ENCODE data around the gene VEGFC.
A peak's percentile ranks its signal among the peaks of the same experiment; 100 is the strongest.

VEGFC gene

GRCh38 chr4:176795441-176795840, 2.7 kb upstream of the VEGFC start:
- DNase-seq, result no peak

DNA sequence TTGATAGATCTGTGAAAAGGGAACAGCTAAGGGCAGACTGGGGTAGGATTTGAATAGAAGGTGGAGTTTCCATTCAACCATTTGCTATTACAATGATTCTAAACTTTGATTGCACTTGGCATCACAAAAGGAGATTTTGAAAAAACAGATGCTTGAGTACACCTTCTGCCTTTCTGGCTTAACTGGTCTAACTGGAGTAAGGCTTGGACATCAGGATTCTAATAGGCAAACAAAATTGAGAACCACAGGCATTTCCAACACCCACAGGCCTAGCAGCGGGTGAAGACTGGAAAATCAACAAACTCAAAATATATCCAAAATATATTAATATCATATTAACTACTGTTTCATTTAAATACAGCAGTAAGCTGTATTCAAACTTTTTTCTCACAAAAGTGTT, 1.9 kb upstream of the VEGFC start:
- peak; percentile 40 for DNase-seq

GRCh38 chr4:176794151-176794550, 1.4 kb upstream of the VEGFC start:
- DNase-seq, result peak; percentile 12

GRCh38 chr4:176793060-176793605, 411 bp upstream of the VEGFC start:
- DNase-seq, result no peak

DNA sequence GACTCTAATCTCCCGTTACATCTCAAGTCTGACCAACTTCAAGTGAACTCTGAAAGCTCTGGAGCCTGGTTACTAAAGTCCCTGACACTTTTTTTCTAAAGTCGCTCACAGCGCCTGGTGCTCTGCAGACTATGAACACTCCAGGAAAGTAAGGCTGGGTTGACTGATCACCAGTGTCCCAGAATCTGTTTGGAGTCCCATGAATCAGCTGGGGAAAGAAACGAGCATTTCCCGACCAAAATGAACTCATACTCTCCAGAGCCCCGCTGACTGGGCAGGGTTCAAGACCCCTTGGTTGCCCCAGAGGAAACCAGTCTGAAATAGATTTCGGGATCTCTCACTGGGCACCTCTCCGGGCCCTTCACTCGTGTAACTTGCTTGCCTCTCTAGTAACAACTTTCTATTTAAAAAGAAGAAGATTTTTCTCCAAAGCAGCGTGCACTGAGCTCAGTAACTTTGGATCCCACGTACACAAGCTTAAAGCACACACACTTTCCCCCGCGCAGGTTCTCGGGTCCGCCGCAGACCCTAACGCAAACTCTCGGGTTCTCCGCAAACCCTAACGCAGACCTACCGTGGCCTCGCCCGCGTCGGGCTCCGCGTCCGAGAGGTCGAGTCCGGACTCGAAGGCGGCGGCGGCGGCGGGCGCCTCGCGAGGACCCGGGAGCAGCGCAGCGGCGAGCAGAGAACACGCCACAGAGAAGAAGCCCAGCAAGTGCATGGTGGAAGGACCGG, 964 bp downstream of the VEGFC start:
- peak; percentile 57 for DNase-seq

- DNase-seq, result no peak
Observed at GRCh38 chr4:176790398-176790797, 2.3 kb downstream of the VEGFC start.

DNA sequence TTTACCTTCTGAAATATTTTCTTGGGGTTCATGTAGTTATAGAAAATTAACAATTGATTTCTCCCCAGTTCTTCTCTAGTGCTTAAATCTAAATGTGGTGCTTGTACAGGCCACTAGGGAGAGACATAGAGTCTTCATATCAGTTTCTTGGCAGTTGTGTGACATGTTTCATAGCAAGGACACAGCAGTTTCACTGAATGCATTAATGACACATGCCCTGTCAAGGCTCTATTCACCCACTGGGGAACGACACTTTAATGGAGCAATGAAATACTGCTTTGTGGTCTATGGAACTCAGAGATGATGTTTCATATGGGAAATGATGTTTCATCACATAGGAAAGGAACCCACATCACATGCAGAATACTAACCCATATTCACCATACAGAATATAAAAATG, 2.8 kb downstream of the VEGFC start:
- peak; percentile 77 for DNase-seq

DNA sequence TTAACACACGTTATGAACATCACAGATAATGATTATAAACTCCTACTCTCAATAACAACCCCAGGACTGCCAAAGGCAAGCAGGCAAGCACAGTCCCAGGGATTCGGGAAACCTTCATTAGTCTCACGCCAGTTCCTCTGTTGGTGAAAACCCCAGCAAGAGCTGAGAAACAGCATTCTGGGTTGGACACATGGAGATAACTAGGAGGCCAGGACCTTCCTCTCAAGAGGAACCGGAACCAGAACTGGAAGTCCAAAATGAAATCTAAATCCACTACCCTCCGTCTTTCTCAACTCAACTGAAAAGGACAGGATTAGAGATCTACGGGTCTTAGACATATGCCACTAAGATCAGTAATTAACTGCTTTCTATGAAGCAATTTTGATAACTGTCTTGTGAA, 3.8 kb downstream of the VEGFC start:
- no peak for DNase-seq

GRCh38 chr4:176788248-176788647, 4.5 kb downstream of the VEGFC start:
- DNase-seq, result no peak

DNA sequence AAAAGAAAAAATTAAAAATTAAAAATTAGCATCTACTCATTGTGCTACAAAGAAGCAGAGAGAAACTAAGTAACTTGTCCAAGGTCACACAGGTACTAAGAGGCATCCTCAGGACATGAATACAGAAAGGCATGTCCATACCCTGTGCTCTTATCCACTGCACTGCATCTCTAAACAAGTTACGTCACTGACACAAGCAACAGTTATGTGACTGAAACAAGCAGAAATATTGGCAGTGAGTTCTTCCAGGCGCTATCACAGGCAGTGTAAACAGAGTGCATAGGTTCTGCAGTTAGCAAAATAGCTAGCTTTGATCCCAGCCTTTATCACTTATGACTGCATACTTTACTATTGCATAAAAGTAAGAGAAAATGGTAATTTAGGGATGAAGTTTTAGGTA, 7.9 kb downstream of the VEGFC start:
- no peak for DNase-seq

DNA sequence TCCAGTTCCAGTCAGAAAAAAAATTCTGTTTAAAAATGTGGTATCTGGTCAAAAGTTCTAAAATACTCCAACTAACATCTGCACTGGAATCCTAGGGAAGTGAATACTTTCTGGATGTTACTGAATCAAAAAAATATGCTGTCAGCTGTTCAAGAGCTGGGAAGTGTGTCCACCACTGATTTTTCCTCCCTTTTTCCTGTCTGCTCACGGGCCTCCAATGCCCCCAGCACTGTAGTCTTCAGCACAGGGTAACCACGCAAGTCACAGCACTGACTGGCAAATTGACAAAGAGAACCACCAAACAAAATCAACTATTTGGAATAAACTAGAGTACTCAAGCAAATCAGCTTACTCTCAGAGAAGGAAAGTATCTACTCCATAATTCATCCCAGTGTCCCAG, 9.9 kb downstream of the VEGFC start:
- DNase-seq, result no peak

DNA sequence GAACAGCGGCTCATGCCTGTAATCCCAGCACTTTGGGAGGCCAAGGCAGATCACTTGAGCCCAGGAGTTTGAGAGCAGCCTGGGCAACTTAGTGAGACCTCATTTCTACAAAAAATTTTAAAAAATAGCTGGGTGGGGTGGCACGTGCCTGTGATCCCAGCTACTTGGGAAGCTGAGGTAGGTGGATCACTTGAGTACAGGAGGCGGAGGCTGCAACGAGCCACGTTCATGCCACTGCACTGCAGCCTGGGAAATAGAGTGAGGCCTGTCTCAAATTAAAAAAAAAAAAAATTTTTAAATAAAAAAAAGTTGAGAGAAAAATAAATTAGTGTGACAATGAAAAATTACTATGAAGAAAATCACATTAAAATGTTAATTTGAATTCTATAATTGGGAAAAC, 10.5 kb downstream of the VEGFC start:
- DNase-seq, result no peak

DNA sequence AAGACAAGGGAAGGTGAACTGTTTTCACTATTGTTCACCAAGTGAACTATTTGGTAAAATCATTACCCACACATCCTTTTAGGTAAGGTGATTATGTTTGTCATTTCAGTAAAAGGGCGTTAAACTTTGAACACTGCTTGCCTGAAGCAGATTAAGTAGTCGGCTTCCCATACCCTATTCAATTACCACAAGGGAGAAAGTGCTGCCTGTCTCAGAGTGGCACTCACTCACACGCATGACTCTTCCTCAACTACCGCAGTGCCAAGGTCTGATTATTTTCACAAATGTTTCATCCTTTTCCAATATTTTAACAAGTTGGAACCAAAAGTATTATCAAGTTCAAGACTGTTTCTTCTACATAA, 11.0 kb downstream of the VEGFC start:
- DNase-seq, result no peak

- peak; percentile 12 for DNase-seq
Observed at GRCh38 chr4:176780995-176781738, 11.6 kb downstream of the VEGFC start.

- no peak for DNase-seq
Observed at GRCh38 chr4:176779421-176779820, 13.3 kb downstream of the VEGFC start.

DNA sequence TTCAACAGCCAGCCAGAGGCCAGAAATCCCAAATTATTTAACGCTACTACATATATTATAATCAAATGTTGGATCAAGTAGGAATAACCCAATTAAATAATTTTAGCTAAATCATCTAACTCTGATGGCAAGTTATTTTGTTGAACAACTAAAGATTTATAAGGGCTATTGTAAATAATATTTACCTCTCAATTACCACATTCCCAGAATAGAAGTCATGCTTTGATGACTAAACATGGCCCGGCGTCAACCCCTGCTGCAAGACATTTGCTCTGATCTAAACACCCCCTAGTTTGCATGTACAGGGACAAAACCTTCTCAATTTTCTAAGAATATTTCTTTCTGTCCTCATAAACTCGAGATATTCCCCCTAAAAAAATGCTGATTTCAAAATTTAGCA, 14.2 kb downstream of the VEGFC start:
- no peak for DNase-seq

GRCh38 chr4:176778063-176778462, 14.7 kb downstream of the VEGFC start:
- DNase-seq, result no peak

DNA sequence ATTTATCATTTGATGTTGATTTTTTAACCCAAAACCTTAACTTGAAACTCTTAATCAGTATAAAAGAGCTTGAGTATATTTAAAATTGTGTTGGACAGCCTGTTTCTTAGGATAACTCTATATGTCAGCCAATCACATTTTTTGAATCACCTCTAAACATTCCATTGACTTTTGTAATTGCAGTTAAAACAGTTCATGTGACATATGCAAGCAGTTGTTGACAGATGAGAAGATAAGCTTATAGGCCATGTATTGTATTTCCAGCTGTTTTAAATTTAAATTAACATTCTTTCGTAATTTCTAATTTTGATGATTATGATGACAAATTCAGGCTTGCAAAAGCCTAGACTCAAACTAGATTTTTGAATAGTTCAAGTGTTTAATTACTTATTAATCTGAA, 17.4 kb downstream of the VEGFC start:
- no peak for DNase-seq

- DNase-seq, result no peak
Observed at GRCh38 chr4:176774852-176775251, 17.9 kb downstream of the VEGFC start.

DNA sequence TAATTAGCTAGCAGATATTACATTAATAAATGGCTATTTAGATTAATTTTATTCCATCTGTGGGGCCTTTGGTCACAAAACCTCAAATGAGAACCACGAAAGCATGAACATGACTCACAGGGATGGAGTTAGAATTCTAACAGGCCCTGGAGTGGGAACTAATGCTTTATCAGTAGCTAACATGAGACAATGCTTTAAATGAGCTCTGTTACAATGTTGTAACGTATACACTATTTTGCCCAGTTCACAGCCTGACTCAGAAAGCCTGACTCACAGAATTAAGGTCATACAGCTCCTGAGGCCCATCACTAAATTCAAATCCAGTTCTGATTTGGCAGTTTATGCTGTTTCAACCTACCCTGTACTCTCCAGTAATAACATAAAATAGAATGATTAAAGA, 23.2 kb downstream of the VEGFC start:
- DNase-seq, result no peak

- no peak for DNase-seq
Observed at GRCh38 chr4:176767183-176767582, 25.5 kb downstream of the VEGFC start.

DNA sequence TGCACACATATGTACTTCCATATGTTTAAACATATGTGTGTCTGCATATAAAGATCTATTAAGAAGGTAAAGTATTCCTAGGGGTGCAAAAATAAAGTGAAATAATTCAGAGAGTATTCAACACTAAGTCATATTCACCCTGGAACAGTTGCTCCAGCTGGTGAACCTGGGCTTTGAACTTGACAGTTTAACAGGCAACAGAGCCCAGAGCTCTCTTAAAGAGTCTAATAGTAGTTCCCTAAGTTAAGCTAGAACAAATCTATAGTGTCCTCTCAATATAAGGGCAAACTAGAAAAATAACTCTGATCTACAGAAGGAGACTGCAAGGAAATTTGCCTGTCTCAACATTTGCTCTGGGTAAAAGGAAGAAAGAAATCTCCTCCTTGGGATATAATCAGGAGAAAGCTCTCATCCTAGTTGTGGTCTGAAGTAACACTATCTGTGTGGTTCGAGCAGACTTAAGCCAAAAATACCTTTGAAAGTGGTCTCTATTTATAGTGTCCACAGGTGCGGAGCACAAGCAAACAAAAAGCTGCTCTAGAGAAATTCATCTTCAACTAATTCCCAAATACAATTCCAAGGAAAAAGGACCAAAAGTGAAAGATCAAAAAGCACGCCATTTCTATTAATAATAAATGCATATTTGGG, 29.9 kb downstream of the VEGFC start:
- DNase-seq, result no peak

- no peak for DNase-seq
Observed at GRCh38 chr4:176761872-176762271, 30.9 kb downstream of the VEGFC start.

DNA sequence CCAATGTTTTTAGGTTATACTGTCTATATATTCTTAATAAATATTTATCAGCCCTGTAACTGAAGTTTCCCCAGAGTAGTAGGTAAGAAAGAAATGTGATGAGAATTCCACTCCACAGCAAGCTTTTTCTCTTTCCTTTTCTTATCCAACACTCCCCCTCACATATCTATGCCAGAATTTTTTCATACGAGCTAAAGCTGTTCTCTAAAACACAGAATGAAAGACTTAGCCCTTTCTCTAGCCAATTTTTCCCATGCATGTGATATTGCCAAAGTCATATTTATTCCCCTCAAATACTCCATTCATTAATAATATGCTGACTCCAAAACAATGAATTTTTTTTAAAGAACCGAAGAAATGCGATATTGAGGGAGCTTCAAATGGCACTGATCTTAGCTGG, 32.3 kb downstream of the VEGFC start:
- DNase-seq, result no peak
